NCI-H510A (cell line): Measurements from ENCODE around the gene FAM219A.

ENCODE experiments used
- DNase-seq: peaks from one replicate; lab custom pipeline; 2025; lab: John Stamatoyannopoulos, UW

FAM219A gene

GRCh38 chr9:34458013-34458958, at the start of gene FAM219A, which contains the start of gene DNAI1:
Gene FAM219A, minus strand, starts transcription at chr9:34458570. Its CDS starts 307 bp downstream, at chr9:34458263.
Gene DNAI1, plus strand, starts transcription at chr9:34458805. Its CDS starts 201 bp downstream, at chr9:34459006.
- peak; percentile 86 for DNase-seq

GRCh38 chr9:34507966-34508365, 49.6 kb upstream of the FAM219A start:
- DNase-seq, result no peak

GRCh38 chr9:34507556-34507955, 49.2 kb upstream of the FAM219A start:
- no peak for DNase-seq

GRCh38 chr9:34506623-34507022, 48.3 kb upstream of the FAM219A start:
- DNase-seq, result no peak

GRCh38 chr9:34505370-34506120, 47.2 kb upstream of the FAM219A start:
- DNase-seq, result no peak

- no peak for DNase-seq
These were observed 45.0 kb upstream of the FAM219A start for GRCh38 chr9:34503406-34503805.

GRCh38 chr9:34502891-34503290, 44.5 kb upstream of the FAM219A start:
- no peak for DNase-seq

- no peak for DNase-seq
These were observed 44.1 kb upstream of the FAM219A start for GRCh38 chr9:34502471-34502870.

- no peak for DNase-seq
These were observed 43.6 kb upstream of the FAM219A start for GRCh38 chr9:34501889-34502425.

- DNase-seq, result no peak
These were observed 43.0 kb upstream of the FAM219A start for GRCh38 chr9:34501372-34501771.

- no peak for DNase-seq
These were observed 42.4 kb upstream of the FAM219A start for GRCh38 chr9:34500623-34501267.

GRCh38 chr9:34499076-34499475, 40.7 kb upstream of the FAM219A start:
- DNase-seq, result no peak

- DNase-seq, result no peak
These were observed 40.2 kb upstream of the FAM219A start for GRCh38 chr9:34498553-34498952.

- DNase-seq, result no peak
These were observed 37.9 kb upstream of the FAM219A start for GRCh38 chr9:34496149-34496712.

GRCh38 chr9:34493972-34494535, 35.7 kb upstream of the FAM219A start:
- DNase-seq, result no peak

- no peak for DNase-seq
These were observed 33.7 kb upstream of the FAM219A start for GRCh38 chr9:34492051-34492450.

- no peak for DNase-seq
These were observed 33.2 kb upstream of the FAM219A start for GRCh38 chr9:34491596-34491995.

- DNase-seq, result no peak
These were observed 32.4 kb upstream of the FAM219A start for GRCh38 chr9:34490760-34491159.

- no peak for DNase-seq
These were observed 32.0 kb upstream of the FAM219A start for GRCh38 chr9:34490360-34490759.

GRCh38 chr9:34486572-34486971, 28.2 kb upstream of the FAM219A start:
- DNase-seq, result no peak

- no peak for DNase-seq
These were observed 27.5 kb upstream of the FAM219A start for GRCh38 chr9:34485822-34486221.
